NOMO-1 treated with dmso at 0.1 percent for 144 hours (cell line): ENCODE data around the gene SLC33A1.
"Not testable (repeated sequence)": the region's sequence is repeated elsewhere in the genome, so short reads cannot be mapped to it uniquely, and the experiment has no call there.

Experiments
- DNase-seq: peaks from one replicate; lab custom pipeline; 2025; ENCODE audit not compliant: unreplicated experiment; lab: John Stamatoyannopoulos, UW

Gene SLC33A1

GRCh38 chr3:155854141-155854940 lies at the start of gene SLC33A1:
Gene SLC33A1, minus strand, starts transcription at chr3:155854427. Its CDS starts 430 bp downstream, at chr3:155853997.
- peak; percentile 100 for DNase-seq

GRCh38 chr3:155895379-155895900 lies 41.2 kb upstream of the SLC33A1 start:
- DNase-seq, result no peak

- no peak for DNase-seq
Observed at GRCh38 chr3:155891321-155891720, 37.1 kb upstream of the SLC33A1 start.

- no peak for DNase-seq
Observed at GRCh38 chr3:155890671-155891190, 36.5 kb upstream of the SLC33A1 start.

- DNase-seq, result no peak
Observed at GRCh38 chr3:155889952-155890351, 35.7 kb upstream of the SLC33A1 start.

GRCh38 chr3:155889212-155889611 lies 35.0 kb upstream of the SLC33A1 start:
- no peak for DNase-seq

GRCh38 chr3:155886915-155887314 lies 32.7 kb upstream of the SLC33A1 start:
- DNase-seq, result no peak

- DNase-seq, result not testable (repeated sequence)
Observed at GRCh38 chr3:155886348-155886747, 32.1 kb upstream of the SLC33A1 start.

GRCh38 chr3:155885292-155885691 lies 31.1 kb upstream of the SLC33A1 start:
- no peak for DNase-seq

- DNase-seq, result no peak
Observed at GRCh38 chr3:155884292-155884691, 30.1 kb upstream of the SLC33A1 start.

- DNase-seq, result no peak
Observed at GRCh38 chr3:155880286-155880685, 26.1 kb upstream of the SLC33A1 start.

GRCh38 chr3:155876503-155876902 lies 22.3 kb upstream of the SLC33A1 start:
- no peak for DNase-seq

GRCh38 chr3:155876037-155876436 lies 21.8 kb upstream of the SLC33A1 start:
- no peak for DNase-seq

- peak; percentile 56 for DNase-seq
Observed at GRCh38 chr3:155872904-155873646, 18.8 kb upstream of the SLC33A1 start.

GRCh38 chr3:155871746-155872158 lies 17.5 kb upstream of the SLC33A1 start:
- no peak for DNase-seq

- DNase-seq, result peak; percentile 36
Observed at GRCh38 chr3:155870945-155871745, 16.9 kb upstream of the SLC33A1 start.

GRCh38 chr3:155870133-155870944 lies 16.1 kb upstream of the SLC33A1 start, which contains the start of gene GMPS:
Gene GMPS, plus strand, starts transcription at chr3:155870650. Its CDS starts 221 bp downstream, at chr3:155870871.
- DNase-seq, result peak; percentile 99

- no peak for DNase-seq
Observed at GRCh38 chr3:155869691-155870090, 15.5 kb upstream of the SLC33A1 start.

- no peak for DNase-seq
Observed at GRCh38 chr3:155863072-155863784, 9.0 kb upstream of the SLC33A1 start.
